ENCODE data around the gene LYRM4. TPM values are rescaled to one million over a fixed set of nuclear protein-coding genes. Genes with fewer than 3 reads are reported as not detected.

Gene LYRM4
- total RNA-seq, 1 experiment from 2014 or later = 44.3 TPM

- Histone ChIP-seq H3K79me2 (ENCODE audit: insufficient read depth, low read length) (no peaks in the 10 kb centered on the region), H2BK120ac (ENCODE audit: low read depth, low read length, poor library complexity, severe bottlenecking) (no peak overlapping the region), H3K4me2 (ENCODE audit: insufficient read depth, insufficient read length, low read length) (no peak overlapping the region), H3K14ac (ENCODE audit: insufficient read depth, low read length) (no peak overlapping the region), H3K27me3 (ENCODE audit: insufficient read depth, low read length) (peaks cover 20% of the 10 kb centered on the region; the same call in 1 of the 2 replicates), H3K4ac (ENCODE audit: low read depth, low read length) (no peak overlapping the region), H3K56ac (ENCODE audit: insufficient read length, low read depth, low read length) (no peak overlapping the region), H3K23ac (ENCODE audit: insufficient read length, low read depth, low read length) (no peak overlapping the region), H3K9me3 (ENCODE audit: control insufficient read depth, low read depth, low read length) (no peaks in the 10 kb centered on the region), H3K79me1 (ENCODE audit: insufficient read depth, low read depth, low read length, poor library complexity, severe bottlenecking) (no peaks in the 10 kb centered on the region), H2BK20ac (ENCODE audit: low read depth, low read length, poor library complexity, severe bottlenecking) (no peak overlapping the region), H2BK5ac (ENCODE audit: insufficient read length, low read length) (no peak overlapping the region), H2BK15ac (ENCODE audit: low read depth, low read length) (no peak overlapping the region), H2BK12ac (ENCODE audit: insufficient read length, low read depth, low read length) (no peak overlapping the region), H3K4me1 (ENCODE audit: insufficient read depth, low read length) (no peaks in the 10 kb centered on the region), H3K9ac (ENCODE audit: extremely low read depth, insufficient read length, low read length) (no peak overlapping the region), H3T11ph (ENCODE audit: low read length) (no peak overlapping the region), H4K20me1 (ENCODE audit: control insufficient read depth, insufficient read depth, insufficient read length) (no peaks in the 10 kb centered on the region), H4K91ac (ENCODE audit: insufficient read length, low read depth, low read length) (no peak overlapping the region), H3K27ac (ENCODE audit: insufficient read length, low read depth, low read length) (no peak overlapping the region), H4K8ac (replicated peaks; ENCODE audit: insufficient read length, low read depth, low read length) (no peak overlapping the region), H3K18ac (ENCODE audit: insufficient read length, low read depth, low read length) (no peak overlapping the region), H2AK5ac (ENCODE audit: insufficient read length, low read length) (no peak overlapping the region), H3K23me2 (ENCODE audit: insufficient read length, low read depth, low read length, poor library complexity, severe bottlenecking) (peaks cover 22% of the 10 kb centered on the region), H2AFZ (ENCODE audit: low read length) (no peak overlapping the region), H4K5ac (ENCODE audit: insufficient read length, low read depth, low read length) (no peak overlapping the region)
- peaks cover 2 to 5% of the 10 kb centered on the region in 2 experiments; a peak in 3 of 4 replicates for H3K4me1 Mint-ChIP-seq
- H3K36me3 Mint-ChIP-seq (ENCODE audit: insufficient read depth in 1 of 3, low read depth in 3 of 3) = peaks cover 0 to 5% (median 0%) of the 10 kb centered on the region in 3 experiments; a peak in 3 of 7 replicates
- DNase-seq = no peak
- TF ChIP-seq CTCF (conservative IDR thresholded peaks at IDR 0.05) = no peak
- no peak overlapping the region for H3K27ac Mint-ChIP-seq
- no peak overlapping the region for H3K4me3 Mint-ChIP-seq
- H3K9me3 Mint-ChIP-seq = peaks cover 5 to 8% of the 10 kb centered on the region in 2 experiments
- H3K27me3 Mint-ChIP-seq (ENCODE audit: low read depth) = peaks cover 64% of the 10 kb centered on the region
- WGBS (ENCODE audit: extremely low coverage, insufficient read length, low lambda C conversion rate) = no CpG with 5 or more reads among the region's 3 CpGs
Observed at GRCh38 chr6:5081182-5081581, 179.6 kb downstream of the LYRM4 start.

Measured in H9 (cell line).